Kidney (tissue), 14 donors: Measurements from ENCODE around the gene SDK1. TPM values are rescaled to one million over a fixed set of nuclear protein-coding genes. Genes with fewer than 3 reads are reported as not detected.

Experiments
- DNase-seq, 5 donors: peaks; one replicate each; pipeline ENCODE4 v3.0.0-alpha.2; 2013 to 2020
- FAIRE-seq: peaks from 2 replicates; lab custom pipeline; 2012; peaks lifted over from hg19 to GRCh38; lab: Jason Lieb, UNC
- H3K27ac ChIP-seq, 2 donors: one replicate each; pipeline ENCODE4 v1.7.0; 2013; ENCODE audit warnings: low read depth in 2 of 2, low read length in 2 of 2, inconsistent platforms in 1 of 2
- H3K27me3 ChIP-seq: one replicate; pipeline ENCODE4 v1.7.1; 2013; ENCODE audit warnings: low read length, inconsistent platforms; ENCODE audit not compliant: control insufficient read depth, insufficient read depth
- H3K36me3 ChIP-seq, 3 donors: one replicate each; pipeline versions ENCODE4 v1.7.0 to v1.7.1; 2013; ENCODE audit warnings: low read length in 3 of 3, control low read depth in 1 of 3, inconsistent platforms in 1 of 3; ENCODE audit not compliant: insufficient read depth in 3 of 3, control insufficient read depth in 2 of 3
- H3K4me1 ChIP-seq, 3 donors: one replicate each; pipeline versions ENCODE4 v1.7.0 to v1.7.1; 2013; ENCODE audit warnings: low read length in 3 of 3, inconsistent platforms in 1 of 3, low read depth in 1 of 3; ENCODE audit not compliant: control insufficient read depth in 2 of 3, insufficient read depth in 2 of 3
- H3K4me3 ChIP-seq, 3 donors: one replicate each; pipeline versions ENCODE4 v1.7.0 to v1.8.1; 2013; ENCODE audit warnings: low read length in 3 of 3, control low read depth in 1 of 3, inconsistent platforms in 1 of 3
- H3K9ac ChIP-seq, 3 donors: one replicate each; pipeline versions ENCODE4 v1.7.0 to v1.7.1; 2013; ENCODE audit warnings: low read length in 3 of 3, control low read depth in 1 of 3, inconsistent platforms in 1 of 3
- H3K9me3 ChIP-seq, 3 donors: one replicate each; pipeline versions ENCODE4 v1.7.0 to v1.7.1; 2013; ENCODE audit warnings: low read length in 3 of 3, control low read depth in 1 of 3, inconsistent platforms in 1 of 3; ENCODE audit not compliant: control insufficient read depth in 2 of 3, insufficient read depth in 1 of 3
- intact Hi-C: fragments of 100-400 bp; cut with DNase I; formaldehyde crosslinking; loops from one replicate; pipeline ENCODE4 v1.11.1; 2022
- polyA plus RNA-seq: library from polyadenylated mRNA; stranded (reverse); fragments of 350-450 nt; fragmentation: Illumina TruSeq; extraction: RNeasy Lipid Tissue Mini Kit (QIAGEN cat#74804); gene quantifications from one replicate; pipeline ENCODE4 v1.2.3, GENCODE V29; 2014; ENCODE audit warnings: low read depth, low replicate concordance; ENCODE audit not compliant: insufficient read depth
- total RNA-seq: library from RNA; stranded (reverse); fragmentation: NEBNext Ultra II Directional; extraction: Animal tissue kit (Norgen Biotek cat#: 25700); gene quantifications from one replicate; pipeline ENCODE4 v1.2.1, GENCODE V29; 2021
- TF ChIP-seq, protein P1 (sequence below): IDR thresholded peaks from 3 replicates; pipeline ENCODE4 v1.5.1; 2012; ENCODE audit warnings: mild to moderate bottlenecking, moderate library complexity, borderline replicate concordance; ENCODE audit not compliant: insufficient read depth; ENCODE audit errors: extremely low read depth
- donor health status: control.
- donor health status: control.
- donor health status: control.
- donor health status: control.
- donor health status: control.
- donor health status: DM: yes; HTN: yes; CAD: no.
- donor health status: Normal renal cell carcinoma (clear cell type).

SDK1 gene
- total and polyA plus RNA-seq, 2 donors from 2014 or later: 2.0 to 38.3 TPM

DNA sequence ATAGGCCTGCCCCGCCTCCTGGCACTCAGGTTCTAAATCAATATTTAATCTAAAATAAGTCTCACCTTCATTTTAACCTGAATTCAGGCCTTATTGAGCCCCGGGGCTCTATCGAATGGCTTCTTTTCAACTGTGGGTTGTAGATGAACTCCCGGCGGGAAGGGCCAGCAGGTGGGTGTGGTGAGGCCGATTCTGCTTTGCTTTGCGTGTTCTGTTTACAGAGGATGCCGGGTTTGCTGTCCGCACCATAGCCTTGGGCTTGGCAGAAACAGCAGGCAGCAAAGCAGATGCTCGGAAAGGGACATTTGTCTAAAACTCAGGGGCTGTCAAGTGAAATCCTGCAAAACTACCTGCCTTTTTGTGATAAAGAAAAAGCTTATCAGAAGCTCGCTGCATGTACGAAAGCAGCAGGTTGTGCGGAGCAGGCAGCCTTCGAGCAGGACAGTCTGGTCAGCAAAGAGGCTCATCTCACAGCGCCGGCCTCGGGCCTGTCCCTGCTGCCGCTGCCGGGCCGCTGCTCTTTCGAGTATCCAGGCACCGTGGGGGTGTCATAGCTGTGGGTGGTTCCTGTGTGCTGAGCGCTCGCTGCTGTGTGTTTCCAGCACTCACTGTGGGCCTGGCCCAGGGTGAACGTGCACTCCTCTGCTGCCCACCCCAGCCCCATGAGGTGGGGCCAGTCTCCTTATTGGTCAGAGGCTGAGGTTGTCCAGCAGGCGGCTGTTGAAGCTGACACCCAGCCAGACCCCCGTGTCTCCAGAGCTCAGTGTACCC, 946.2 kb downstream of the SDK1 start:
- Histone ChIP-seq H3K27ac (no peak overlapping the region), H3K4me1 (no peaks in the 10 kb centered on the region), H3K27me3 (no peaks in the 10 kb centered on the region), H3K36me3 (no peaks in the 10 kb centered on the region), H3K9ac (no peak overlapping the region), H3K4me3 (no peak overlapping the region), H3K9me3 (peaks cover 0 to 4% (median 2%) of the 10 kb centered on the region in 3 donors)
- intact Hi-C loops: no loop called here
- FAIRE-seq (no peak), DNase-seq (peak in 1 of 5 donors; percentile 18)
- TF ChIP-seq, protein P1, sequence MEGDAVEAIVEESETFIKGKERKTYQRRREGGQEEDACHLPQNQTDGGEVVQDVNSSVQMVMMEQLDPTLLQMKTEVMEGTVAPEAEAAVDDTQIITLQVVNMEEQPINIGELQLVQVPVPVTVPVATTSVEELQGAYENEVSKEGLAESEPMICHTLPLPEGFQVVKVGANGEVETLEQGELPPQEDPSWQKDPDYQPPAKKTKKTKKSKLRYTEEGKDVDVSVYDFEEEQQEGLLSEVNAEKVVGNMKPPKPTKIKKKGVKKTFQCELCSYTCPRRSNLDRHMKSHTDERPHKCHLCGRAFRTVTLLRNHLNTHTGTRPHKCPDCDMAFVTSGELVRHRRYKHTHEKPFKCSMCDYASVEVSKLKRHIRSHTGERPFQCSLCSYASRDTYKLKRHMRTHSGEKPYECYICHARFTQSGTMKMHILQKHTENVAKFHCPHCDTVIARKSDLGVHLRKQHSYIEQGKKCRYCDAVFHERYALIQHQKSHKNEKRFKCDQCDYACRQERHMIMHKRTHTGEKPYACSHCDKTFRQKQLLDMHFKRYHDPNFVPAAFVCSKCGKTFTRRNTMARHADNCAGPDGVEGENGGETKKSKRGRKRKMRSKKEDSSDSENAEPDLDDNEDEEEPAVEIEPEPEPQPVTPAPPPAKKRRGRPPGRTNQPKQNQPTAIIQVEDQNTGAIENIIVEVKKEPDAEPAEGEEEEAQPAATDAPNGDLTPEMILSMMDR: no peak

DNA sequence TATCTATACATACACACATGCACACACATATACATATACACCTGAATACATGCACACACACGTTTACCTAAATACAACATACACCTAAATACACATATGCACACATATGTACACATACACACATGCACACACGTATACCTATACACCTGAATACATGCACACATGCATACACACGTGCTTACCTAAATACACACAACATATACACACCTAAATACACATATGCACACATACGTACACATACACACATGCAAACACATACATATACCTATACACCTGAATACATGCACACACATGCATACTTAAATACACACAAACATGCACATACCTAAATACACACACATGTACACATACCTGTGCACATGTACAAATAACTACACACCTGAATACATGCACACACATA, 947.2 kb downstream of the SDK1 start:
- TF ChIP-seq, protein P1: no peak
- Histone ChIP-seq H3K9me3 (peaks cover 0 to 4% (median 2%) of the 10 kb centered on the region in 3 donors), H3K9ac (no peak overlapping the region), H3K4me3 (no peak overlapping the region), H3K27me3 (no peaks in the 10 kb centered on the region), H3K27ac (no peak overlapping the region), H3K4me1 (no peaks in the 10 kb centered on the region), H3K36me3 (no peaks in the 10 kb centered on the region)
- DNase-seq (no peak), FAIRE-seq (no peak)
- intact Hi-C loops: no loop called here

DNA sequence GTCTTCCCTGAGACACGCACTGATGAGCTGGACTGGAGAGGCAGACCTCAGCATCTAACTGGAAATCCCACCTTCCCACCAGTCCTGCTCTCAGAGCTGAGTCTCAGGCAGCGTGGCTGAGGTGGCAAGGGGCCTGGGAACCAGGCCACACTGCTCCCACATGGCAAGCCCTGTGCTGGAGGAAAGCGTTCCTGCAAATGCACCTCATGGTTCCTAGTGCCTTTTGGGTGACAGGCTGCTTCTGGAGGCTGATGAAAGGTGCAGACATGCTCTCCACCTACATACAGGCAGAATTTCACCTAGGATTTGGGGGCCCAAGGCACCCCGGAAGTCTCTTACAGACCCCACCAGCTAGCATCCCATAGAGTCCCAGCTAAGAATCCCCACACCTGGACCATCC, 948.2 kb downstream of the SDK1 start:
- DNase-seq: no peak

More for the DNA sequence above, 948.2 kb downstream of the SDK1 start:
- H3K36me3 ChIP-seq: no peaks in the 10 kb centered on the region
- no peak overlapping the region for H3K4me3 ChIP-seq
- no peak for FAIRE-seq
- H3K9ac ChIP-seq: no peak overlapping the region
- no peak overlapping the region for H3K27ac ChIP-seq
- TF ChIP-seq, protein P1: no peak
- intact Hi-C loops: no loop called here
- H3K4me1 ChIP-seq: no peaks in the 10 kb centered on the region
- no peaks in the 10 kb centered on the region for H3K27me3 ChIP-seq
- peaks cover 0 to 4% (median 2%) of the 10 kb centered on the region in 3 donors for H3K9me3 ChIP-seq
